Prostate gland (tissue), 2 donors: ENCODE results near the gene PROB1. TPM values are rescaled to one million over a fixed set of nuclear protein-coding genes. Genes with fewer than 3 reads are reported as not detected.
"Not testable (repeated sequence)": the region's sequence is repeated elsewhere in the genome, so short reads cannot be mapped to it uniquely, and the experiment has no call there.

Experiments used
- DNase-seq: peaks from one replicate; pipeline ENCODE4 v3.0.0-alpha.2; 2019; ENCODE audit warnings: low spot score
- H3K27ac ChIP-seq, 2 donors: fragments of 200-600 bp; sonication (generic); 2 replicates each; pipeline ENCODE4 v1.5.1; 2017 to 2019
- H3K27me3 ChIP-seq: fragments of 200-600 bp; sonication (generic); replicated peaks from 2 replicates; pipeline ENCODE4 v1.5.1; 2019; ENCODE audit not compliant: insufficient read depth
- H3K36me3 ChIP-seq, 2 donors: fragments of 200-600 bp; sonication (generic); 1 replicate in 1 of 2; 2 replicates in 1 of 2; pipeline versions ENCODE4 v1.5.1 to v1.8.1; 2017 to 2019
- H3K4me1 ChIP-seq: fragments of 200-600 bp; sonication (generic); replicated peaks from 2 replicates; pipeline ENCODE4 v1.5.1; 2019
- H3K4me3 ChIP-seq, 2 donors: fragments of 200-600 bp; sonication (generic); 2 replicates each; pipeline ENCODE4 v1.5.1; 2017 to 2019
- H3K9me3 ChIP-seq: fragments of 200-600 bp; sonication (generic); 2 replicates; pipeline ENCODE4 v1.5.1; 2017
- CTCF ChIP-seq, 4 experiments: fragments of 200-600 bp in 2 of 4; fragments of 450-650 bp in 2 of 4; sonication (generic) in 2 of 4; IDR thresholded peaks; 1 replicate in 3 of 4; 2 replicates in 1 of 4; pipeline ENCODE4 v1.5.1; 2016 to 2019; ENCODE audit warnings: antibody characterized with exemption in 4 of 4, mild to moderate bottlenecking in 2 of 4, moderate library complexity in 2 of 4
- POLR2A ChIP-seq: fragments of 450-650 bp; IDR thresholded peaks from one replicate; pipeline ENCODE4 v1.6.1; 2016; ENCODE audit warnings: antibody characterized with exemption, mild to moderate bottlenecking
- POLR2AphosphoS5 ChIP-seq: sonication (generic); formaldehyde crosslinking; IDR thresholded peaks from one replicate; pipeline ENCODE4 v1.6.1; 2017; ENCODE audit warnings: antibody characterized with exemption
- WGBS: methylation state at CpG from one replicate; pipeline ENCODE4 v1.1.5; 2018; 5-methylcytosine and 5-hydroxymethylcytosine counted together
- intact Hi-C: fragments of 100-400 bp; cut with DNase I; formaldehyde crosslinking; loops from one replicate; pipeline ENCODE4 v1.14.2; 2022
- total RNA-seq, 2 donors: library from RNA; depleted of rRNA; stranded (reverse); fragments of >200 nt; gene quantifications; one replicate each; pipeline ENCODE4 v1.1.0, GENCODE V29; 2016

The PROB1 gene
- total RNA-seq = 1 to 10 TPM; 2.4 TPM

- H3K27ac ChIP-seq = peak within 1 kb of the TSS; percentile 67 to 83
- H3K4me1 ChIP-seq = peaks cover 28% of the 10 kb centered on the region
- 27% methylated on average over 42 of the region's 76 CpGs for WGBS
- no peaks in the 10 kb centered on the region for H3K27me3 ChIP-seq
- no peaks in the 10 kb centered on the region for H3K9me3 ChIP-seq
- H3K36me3 ChIP-seq = no peaks in the 10 kb centered on the region
- TF ChIP-seq POLR2A (no peak), CTCF (IDR thresholded peaks at IDR 0.05) (no peak), POLR2AphosphoS5 (no peak)
- intact Hi-C loops = no loop called here
- H3K4me3 ChIP-seq = peak within 1 kb of the TSS; percentile 30 to 39
- no peak for DNase-seq
Observed at GRCh38 chr5:139394654-139395566, at the start of gene PROB1. PROB1 (minus strand) TSS chr5:139395104; CDS start chr5:139395081, 23 bp downstream.

- Histone ChIP-seq H3K27me3 (no peaks in the 10 kb centered on the region), H3K9me3 (no peaks in the 10 kb centered on the region), H3K27ac (no peak overlapping the region), H3K4me1 (no peaks in the 10 kb centered on the region), H3K4me3 (no peak overlapping the region), H3K36me3 (no peaks in the 10 kb centered on the region)
- WGBS = 52% methylated on average over 4 of the region's 4 CpGs
- no peak for DNase-seq
- TF ChIP-seq POLR2A (no peak), CTCF (IDR thresholded peaks at IDR 0.05) (no peak), POLR2AphosphoS5 (no peak)
- intact Hi-C loops = no loop called here
Observed at GRCh38 chr5:139443831-139444453, 49.0 kb upstream of the PROB1 start.

GRCh38 chr5:139440416-139440815, 45.5 kb upstream of the PROB1 start:
- H3K4me1 ChIP-seq, intact Hi-C loops, DNase-seq, H3K9me3 ChIP-seq, H3K27me3 ChIP-seq, H3K4me3 ChIP-seq, H3K27ac ChIP-seq, H3K36me3 ChIP-seq: not testable (repeated sequence)
- 98% methylated on average over 17 of the region's 17 CpGs for WGBS

GRCh38 chr5:139439013-139439903, 44.4 kb upstream of the PROB1 start, which contains the start of gene DNAJC18:
DNAJC18 (minus strand) TSS chr5:139439525; CDS start chr5:139439445, 80 bp downstream.
- H3K4me1 ChIP-seq = peaks cover 4% of the 10 kb centered on the region
- peak; percentile 93 for DNase-seq
- no peaks in the 10 kb centered on the region for H3K36me3 ChIP-seq
- 3% methylated on average over 48 of the region's 49 CpGs for WGBS
- no peaks in the 10 kb centered on the region for H3K27me3 ChIP-seq
- peak within 1 kb of the TSS; percentile 77 to 78 for H3K4me3 ChIP-seq
- no peaks in the 10 kb centered on the region for H3K9me3 ChIP-seq
- peak within 1 kb of the TSS; percentile 95 to 98 for H3K27ac ChIP-seq
- TF ChIP-seq POLR2AphosphoS5 (peak; percentile 94), POLR2A (peak; percentile 48), CTCF (IDR thresholded peaks at IDR 0.05) (peak in 1 of 4 experiments; percentile 21)
- intact Hi-C loops = no loop called here

- WGBS = 27% methylated on average over 8 of the region's 8 CpGs
- peak overlapping the region; percentile 77 to 78 for H3K4me3 ChIP-seq
- peaks cover 4% of the 10 kb centered on the region for H3K4me1 ChIP-seq
- peak overlapping the region; percentile 95 to 98 for H3K27ac ChIP-seq
- H3K27me3 ChIP-seq = no peaks in the 10 kb centered on the region
- no peak for DNase-seq
- intact Hi-C loops = no loop called here
- H3K36me3 ChIP-seq = no peaks in the 10 kb centered on the region
- no peaks in the 10 kb centered on the region for H3K9me3 ChIP-seq
- TF ChIP-seq POLR2A (no peak), CTCF (IDR thresholded peaks at IDR 0.05) (no peak), POLR2AphosphoS5 (no peak)
Observed at GRCh38 chr5:139438707-139439012, 43.8 kb upstream of the PROB1 start.
